ENCODE results near the gene MISFA. TPM values are rescaled to one million over a fixed set of nuclear protein-coding genes. Genes with fewer than 3 reads are reported as not detected.

MISFA gene
- total RNA-seq (2021) = 5.8 and 7.9 TPM in 2 replicates
- Bru-seq, nascent RNA = percentile 55 among the genes with signal in this experiment
- percentile 67 among the genes with signal in this experiment for BruChase-seq, experiment 1, labeled RNA remaining after a 2-hour chase
- BruChase-seq, experiment 2, labeled RNA remaining after a 6-hour chase = percentile 43 among the genes with signal in this experiment
- long read RNA-seq, partial matches to known transcripts = 0 of 9 reads
- long read RNA-seq, other reads (novel, unspliced or antisense) = 9 of 9 reads

GRCh38 chr11:18599739-18600230, at the start of gene MISFA:
TSS of gene MISFA (plus strand) at chr11:18599789. CDS start at chr11:18599929, 140 bp downstream.
- Histone ChIP-seq H3K36me3 (ENCODE audit: low read depth) (no peaks in the 10 kb centered on the region), H3K27me3 (ENCODE audit: insufficient read depth, low read depth) (no peaks in the 10 kb centered on the region), H3F3A (ENCODE audit: insufficient read depth, low read depth) (peaks cover 5% of the 10 kb centered on the region; the same call in 1 of the 2 replicates), H3K9me3 (ENCODE audit: insufficient read depth, low read depth) (no peaks in the 10 kb centered on the region), H4K20me1 (ENCODE audit: insufficient read depth) (0 out of 2 replicates have a peak, but pooled peaks cover 3% of the 10 kb centered on the region), H3K9me2 (ENCODE audit: insufficient read depth) (no peaks in the 10 kb centered on the region), H3K27ac (no peak within 1 kb of the TSS), H3K4me2 (no peak within 1 kb of the TSS), H3K79me2 (ENCODE audit: low read depth) (no peaks in the 10 kb centered on the region), H3K4me3 (no peak within 1 kb of the TSS), H2AFZ (no peak within 1 kb of the TSS), H3K4me1 (replicated peaks; ENCODE audit: insufficient read depth) (no peaks in the 10 kb centered on the region)
- TF ChIP-seq, protein P1, sequence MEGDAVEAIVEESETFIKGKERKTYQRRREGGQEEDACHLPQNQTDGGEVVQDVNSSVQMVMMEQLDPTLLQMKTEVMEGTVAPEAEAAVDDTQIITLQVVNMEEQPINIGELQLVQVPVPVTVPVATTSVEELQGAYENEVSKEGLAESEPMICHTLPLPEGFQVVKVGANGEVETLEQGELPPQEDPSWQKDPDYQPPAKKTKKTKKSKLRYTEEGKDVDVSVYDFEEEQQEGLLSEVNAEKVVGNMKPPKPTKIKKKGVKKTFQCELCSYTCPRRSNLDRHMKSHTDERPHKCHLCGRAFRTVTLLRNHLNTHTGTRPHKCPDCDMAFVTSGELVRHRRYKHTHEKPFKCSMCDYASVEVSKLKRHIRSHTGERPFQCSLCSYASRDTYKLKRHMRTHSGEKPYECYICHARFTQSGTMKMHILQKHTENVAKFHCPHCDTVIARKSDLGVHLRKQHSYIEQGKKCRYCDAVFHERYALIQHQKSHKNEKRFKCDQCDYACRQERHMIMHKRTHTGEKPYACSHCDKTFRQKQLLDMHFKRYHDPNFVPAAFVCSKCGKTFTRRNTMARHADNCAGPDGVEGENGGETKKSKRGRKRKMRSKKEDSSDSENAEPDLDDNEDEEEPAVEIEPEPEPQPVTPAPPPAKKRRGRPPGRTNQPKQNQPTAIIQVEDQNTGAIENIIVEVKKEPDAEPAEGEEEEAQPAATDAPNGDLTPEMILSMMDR (conservative IDR thresholded peaks at IDR 0.05) = no peak
- no peak for TF ChIP-seq EZH2 (IDR thresholded peaks at IDR 0.05; ENCODE audit: low read depth)
- ChIA-PET POLR2A (ENCODE audit: unreplicated experiment) (no interaction called here), CTCF (no interaction called here)
- DNase-seq = no peak
- BruUV-seq (replicated peaks) = no TSS peak
- intact Hi-C loops (cut with micrococcal nuclease; ENCODE audit: unreplicated experiment) = no loop called here

GRCh38 chr11:18563090-18563730, 36.4 kb upstream of the MISFA start:
- no peaks in the 10 kb centered on the region for H3K9me3 ChIP-seq (ENCODE audit: insufficient read depth, low read depth)
- intact Hi-C loops (cut with micrococcal nuclease; ENCODE audit: unreplicated experiment) = no loop called here
- H3K36me3 ChIP-seq (ENCODE audit: low read depth) = 0 out of 2 replicates have a peak, but pooled peaks cover 8% of the 10 kb centered on the region

DNA sequence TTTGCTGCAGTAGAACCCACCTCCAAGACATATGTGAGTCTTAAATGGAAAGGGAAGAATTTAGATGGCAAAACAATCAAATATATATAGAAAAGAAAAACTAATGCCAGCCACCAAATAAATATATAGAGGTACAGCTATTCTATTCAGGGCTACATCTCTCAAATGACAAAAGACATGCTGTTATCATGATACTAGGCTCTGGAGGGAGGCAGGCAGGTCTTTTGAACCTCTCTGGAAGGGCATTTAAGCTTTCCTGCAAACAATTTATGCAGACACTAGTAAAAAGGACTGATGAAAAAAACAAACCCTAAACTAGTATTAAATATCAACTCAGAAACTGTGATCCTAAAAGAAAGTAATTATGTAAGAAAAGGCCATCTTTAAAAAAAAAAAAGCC, 35.4 kb upstream of the MISFA start:
- Histone ChIP-seq H2AFZ (no peak overlapping the region), H3K4me2 (no peak overlapping the region), H3K36me3 (ENCODE audit: low read depth) (peaks cover 8% of the 10 kb centered on the region; the same call in 1 of the 2 replicates), H4K20me1 (ENCODE audit: insufficient read depth) (no peaks in the 10 kb centered on the region), H3F3A (ENCODE audit: insufficient read depth, low read depth) (0 out of 2 replicates have a peak, but pooled peaks cover 3% of the 10 kb centered on the region), H3K79me2 (ENCODE audit: low read depth) (no peaks in the 10 kb centered on the region), H3K4me3 (no peak overlapping the region), H3K9me3 (ENCODE audit: insufficient read depth, low read depth) (no peaks in the 10 kb centered on the region), H3K27me3 (ENCODE audit: insufficient read depth, low read depth) (no peaks in the 10 kb centered on the region), H3K4me1 (replicated peaks; ENCODE audit: insufficient read depth) (no peaks in the 10 kb centered on the region), H3K9me2 (ENCODE audit: insufficient read depth) (no peaks in the 10 kb centered on the region), H3K27ac (no peak overlapping the region)
- POLR2A ChIA-PET (ENCODE audit: unreplicated experiment) = interaction anchor here (0.6 to 0.7 kb wide), 2 partner anchors 54 to 474 kb away, joined by 3 to 18 read pairs; no protein-coding TSS in a partner anchor
- intact Hi-C loops (cut with micrococcal nuclease; ENCODE audit: unreplicated experiment) = no loop called here
- no peak for DNase-seq
- BruUV-seq (replicated peaks) = no TSS peak
- CTCF ChIA-PET = no interaction called here
- no peak for TF ChIP-seq EZH2 (IDR thresholded peaks at IDR 0.05; ENCODE audit: low read depth)
- TF ChIP-seq, protein P1 (conservative IDR thresholded peaks at IDR 0.05) = no peak

More at GRCh38 chr11:18563090-18563730, 36.4 kb upstream of the MISFA start:
- Histone ChIP-seq H3K79me2 (ENCODE audit: low read depth) (no peaks in the 10 kb centered on the region), H3K4me2 (no peak overlapping the region), H3F3A (ENCODE audit: insufficient read depth, low read depth) (0 out of 2 replicates have a peak, but pooled peaks cover 3% of the 10 kb centered on the region), H3K27ac (no peak overlapping the region), H3K4me1 (replicated peaks; ENCODE audit: insufficient read depth) (no peaks in the 10 kb centered on the region), H3K4me3 (no peak overlapping the region), H4K20me1 (ENCODE audit: insufficient read depth) (no peaks in the 10 kb centered on the region), H3K9me2 (ENCODE audit: insufficient read depth) (no peaks in the 10 kb centered on the region), H2AFZ (no peak overlapping the region), H3K27me3 (ENCODE audit: insufficient read depth, low read depth) (no peaks in the 10 kb centered on the region)
- no peak for TF ChIP-seq EZH2 (IDR thresholded peaks at IDR 0.05; ENCODE audit: low read depth)
- TF ChIP-seq, protein P1 (conservative IDR thresholded peaks at IDR 0.05) = no peak
- DNase-seq = no peak
- POLR2A ChIA-PET (ENCODE audit: unreplicated experiment) = no interaction called here
- CTCF ChIA-PET = no interaction called here
- BruUV-seq (replicated peaks) = no TSS peak

Measured in PC-9 (cell line).